ENCODE data around the gene PKN1.
"Not testable (repeated sequence)": the region's sequence is repeated elsewhere in the genome, so short reads cannot be mapped to it uniquely, and the experiment has no call there.

Gene PKN1

DNA sequence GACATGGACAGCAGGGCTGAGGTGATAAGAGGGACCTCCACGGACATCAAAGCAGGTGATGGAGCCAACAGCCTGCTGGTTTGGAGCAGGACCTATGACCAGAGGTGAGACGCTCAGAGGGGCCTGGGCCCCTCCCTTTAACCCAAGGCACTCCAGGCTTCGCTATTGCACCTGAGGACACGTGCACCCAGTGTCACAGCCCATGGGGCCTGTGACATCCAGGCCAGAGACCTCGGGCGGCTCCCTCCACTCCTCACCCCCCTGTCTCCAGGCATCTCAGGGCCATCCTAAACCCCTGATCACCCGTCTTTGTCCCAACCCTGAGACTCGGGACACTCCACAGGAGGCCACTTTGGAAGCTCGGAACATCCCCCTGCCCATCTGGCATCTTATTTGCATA lies 38.9 kb upstream of the PKN1 start:
- H3K4me3 ChIP-seq (ENCODE audit: low read length) = no peak overlapping the region
- TF ChIP-seq, protein P1, sequence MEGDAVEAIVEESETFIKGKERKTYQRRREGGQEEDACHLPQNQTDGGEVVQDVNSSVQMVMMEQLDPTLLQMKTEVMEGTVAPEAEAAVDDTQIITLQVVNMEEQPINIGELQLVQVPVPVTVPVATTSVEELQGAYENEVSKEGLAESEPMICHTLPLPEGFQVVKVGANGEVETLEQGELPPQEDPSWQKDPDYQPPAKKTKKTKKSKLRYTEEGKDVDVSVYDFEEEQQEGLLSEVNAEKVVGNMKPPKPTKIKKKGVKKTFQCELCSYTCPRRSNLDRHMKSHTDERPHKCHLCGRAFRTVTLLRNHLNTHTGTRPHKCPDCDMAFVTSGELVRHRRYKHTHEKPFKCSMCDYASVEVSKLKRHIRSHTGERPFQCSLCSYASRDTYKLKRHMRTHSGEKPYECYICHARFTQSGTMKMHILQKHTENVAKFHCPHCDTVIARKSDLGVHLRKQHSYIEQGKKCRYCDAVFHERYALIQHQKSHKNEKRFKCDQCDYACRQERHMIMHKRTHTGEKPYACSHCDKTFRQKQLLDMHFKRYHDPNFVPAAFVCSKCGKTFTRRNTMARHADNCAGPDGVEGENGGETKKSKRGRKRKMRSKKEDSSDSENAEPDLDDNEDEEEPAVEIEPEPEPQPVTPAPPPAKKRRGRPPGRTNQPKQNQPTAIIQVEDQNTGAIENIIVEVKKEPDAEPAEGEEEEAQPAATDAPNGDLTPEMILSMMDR (conservative IDR thresholded peaks at IDR 0.05; ENCODE audit: low read depth, low read length) = no peak
- DNase-seq (ENCODE audit: low read depth) = no peak

DNA sequence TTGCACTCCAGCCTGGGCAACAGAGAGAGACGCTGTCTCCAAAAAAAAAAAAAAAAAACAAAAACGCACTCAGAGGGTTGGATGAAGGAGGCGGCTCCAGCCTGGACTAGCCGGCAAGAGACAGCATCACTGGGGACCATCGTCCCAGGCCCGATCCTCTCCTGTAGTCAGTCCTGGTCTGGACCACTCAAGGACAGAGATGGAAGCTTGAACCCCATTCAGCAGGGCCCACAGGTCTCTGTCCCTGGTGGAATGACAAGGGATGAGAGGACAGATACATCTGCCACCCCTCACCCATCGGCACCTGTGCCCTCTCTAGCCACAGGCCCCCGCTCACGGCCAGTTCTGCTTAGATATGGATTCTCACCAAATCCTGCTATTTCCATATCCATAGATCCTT lies 37.8 kb upstream of the PKN1 start:
- H3K4me3 ChIP-seq (ENCODE audit: low read length) = no peak overlapping the region
- DNase-seq (ENCODE audit: low read depth) = no peak
- TF ChIP-seq, protein P1 (conservative IDR thresholded peaks at IDR 0.05; ENCODE audit: low read depth, low read length) = no peak

DNA sequence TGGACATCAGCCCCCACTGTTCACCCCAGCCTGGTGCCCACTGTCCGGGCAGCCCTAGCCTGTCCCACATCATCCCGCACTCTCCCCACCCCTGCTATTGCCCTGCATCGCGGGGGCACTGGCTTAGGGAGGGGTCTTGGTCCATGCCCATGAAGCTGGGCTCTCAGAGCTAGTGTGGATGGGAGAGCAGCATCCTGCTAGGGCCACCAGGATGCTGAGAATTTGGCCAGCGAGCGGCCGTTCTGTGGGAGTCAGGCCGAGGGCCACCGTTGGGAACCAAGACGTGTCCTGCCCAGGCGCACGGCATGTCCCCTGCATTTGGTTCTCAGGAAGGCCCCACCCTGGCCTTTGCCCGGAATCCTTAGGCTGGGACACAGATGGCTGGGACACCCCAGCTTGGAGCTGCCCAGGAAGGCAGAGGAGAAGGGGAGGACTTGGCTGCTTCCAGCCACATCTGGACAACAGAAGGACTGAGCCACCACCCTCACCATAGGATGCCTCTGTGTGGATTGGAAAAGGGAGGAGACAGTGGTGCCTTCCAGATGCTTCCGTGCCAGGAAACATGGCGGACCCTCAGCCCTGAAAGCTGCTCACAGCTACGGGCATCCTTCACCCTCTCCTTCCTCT lies 37.3 kb upstream of the PKN1 start:
- H3K4me3 ChIP-seq (ENCODE audit: low read length) = no peak overlapping the region

DNA sequence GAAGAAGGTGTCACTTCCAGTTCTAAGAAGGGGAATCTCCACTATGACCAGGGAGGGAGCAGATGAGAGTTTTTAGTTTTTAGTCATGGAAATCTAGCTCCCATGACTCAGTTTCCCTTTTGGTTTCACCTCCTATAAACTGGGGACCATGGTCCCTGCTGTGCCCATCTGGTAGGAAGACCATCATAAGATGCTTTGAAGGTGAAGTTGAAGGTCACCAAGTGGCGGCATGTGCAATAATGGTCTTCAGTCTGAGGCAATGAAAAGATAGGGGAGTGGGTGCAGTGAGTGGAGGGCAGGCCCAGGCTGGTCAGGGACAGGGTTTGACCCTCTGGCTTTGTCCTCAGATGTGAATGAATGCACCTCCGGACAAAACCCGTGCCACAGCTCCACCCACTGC lies 36.4 kb upstream of the PKN1 start:
- H3K4me3 ChIP-seq (ENCODE audit: low read length); DNase-seq (ENCODE audit: low read depth): not testable (repeated sequence)

More for the DNA sequence above, 37.3 kb upstream of the PKN1 start:
- DNase-seq (ENCODE audit: low read depth) = no peak
- TF ChIP-seq, protein P1 (conservative IDR thresholded peaks at IDR 0.05; ENCODE audit: low read depth, low read length) = no peak

DNA sequence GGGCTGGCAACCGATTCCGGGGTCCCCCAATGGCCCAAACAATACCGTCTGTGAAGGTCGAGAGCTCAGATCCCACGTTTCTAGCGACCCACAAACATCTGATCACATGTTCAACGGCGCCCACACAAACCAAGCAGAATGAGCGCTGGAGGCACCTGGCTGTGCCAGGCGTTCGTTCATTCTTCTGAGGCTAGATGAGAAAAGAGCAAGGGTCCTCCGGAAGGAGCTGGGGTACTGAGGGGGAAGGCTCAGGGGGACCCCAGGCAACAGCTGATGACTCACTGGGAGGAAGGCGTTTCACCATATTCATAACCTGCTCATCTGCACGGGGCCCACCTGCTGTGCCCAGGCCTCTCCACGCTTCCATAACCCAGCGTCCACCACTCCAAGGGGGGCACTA lies 35.9 kb upstream of the PKN1 start:
- H3K4me3 ChIP-seq (ENCODE audit: low read length); DNase-seq (ENCODE audit: low read depth): not testable (repeated sequence)

DNA sequence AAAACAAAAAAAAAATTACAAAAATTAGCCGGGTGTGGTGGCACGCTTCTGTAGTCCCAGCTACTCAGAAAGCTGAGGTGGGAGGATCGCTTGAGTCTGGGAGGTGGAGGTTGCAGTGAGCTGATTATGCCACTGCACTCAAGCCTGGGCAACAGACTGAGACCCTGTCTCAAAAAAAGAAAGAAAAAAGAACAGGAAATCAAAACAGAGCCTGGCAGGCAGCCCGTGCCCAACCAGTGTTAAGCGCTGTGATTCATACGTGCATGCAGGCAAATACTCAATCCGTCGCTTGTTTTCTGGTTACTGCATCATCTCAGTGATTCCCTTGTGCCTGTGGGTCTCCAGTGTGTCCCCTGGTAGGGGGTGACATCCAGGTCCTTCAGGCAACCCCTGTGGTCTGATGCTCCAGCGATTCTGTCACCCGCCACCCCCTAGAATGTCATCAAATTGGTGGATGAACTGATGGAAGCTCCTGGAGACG lies 32.1 kb upstream of the PKN1 start:
- TF ChIP-seq, protein P1 (conservative IDR thresholded peaks at IDR 0.05; ENCODE audit: low read depth, low read length) = no peak
- H3K4me3 ChIP-seq (ENCODE audit: low read length) = no peak overlapping the region
- DNase-seq (ENCODE audit: low read depth) = no peak

DNA sequence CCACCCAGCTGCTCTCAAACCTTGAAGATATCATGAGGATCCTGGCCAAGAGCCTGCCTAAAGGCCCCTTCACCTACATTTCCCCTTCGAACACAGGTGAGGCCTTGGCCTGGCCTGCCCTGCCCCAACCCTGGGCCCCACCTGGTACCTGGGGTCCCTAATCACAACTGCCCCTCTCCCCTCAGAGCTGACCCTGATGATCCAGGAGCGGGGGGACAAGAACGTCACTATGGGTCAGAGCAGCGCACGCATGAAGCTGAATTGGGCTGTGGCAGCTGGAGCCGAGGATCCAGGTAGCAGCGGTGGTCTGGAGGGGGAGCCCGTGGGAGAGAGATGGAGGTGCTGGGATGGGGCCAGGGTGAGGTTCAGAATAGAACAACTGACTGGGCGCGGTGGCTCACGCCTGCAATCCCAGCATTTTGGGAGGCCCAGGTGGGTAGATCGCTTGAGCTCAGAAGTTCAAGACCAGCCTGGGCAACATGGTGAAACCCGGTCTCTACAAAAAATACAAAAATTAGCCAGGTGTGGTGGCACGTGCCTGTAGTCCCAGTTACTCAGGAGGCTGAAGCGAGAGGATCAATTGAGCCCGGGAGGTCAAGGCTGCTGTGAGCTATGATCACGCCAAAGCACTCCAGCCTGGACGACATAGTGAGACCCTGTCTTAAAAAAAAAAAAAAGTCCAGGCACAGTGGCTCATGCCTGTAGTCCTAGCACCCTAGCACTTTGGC lies 31.5 kb upstream of the PKN1 start:
- no peak overlapping the region for H3K4me3 ChIP-seq (ENCODE audit: low read length)
- no peak for DNase-seq (ENCODE audit: low read depth)
- TF ChIP-seq, protein P1 (conservative IDR thresholded peaks at IDR 0.05; ENCODE audit: low read depth, low read length) = no peak
